Retinal pigment epithelial cell (primary cell): ENCODE measurements around the gene ERBB4.

Experiments
- DNase-seq: peaks from one replicate; pipeline ENCODE4 v3.0.0-alpha.2; 2010; ENCODE audit warnings: low read depth
- H3K4me3 ChIP-seq: 2 replicates; pipeline ENCODE4 v1.5.1; 2011; ENCODE audit warnings: mild to moderate bottlenecking, low read length, control low read depth, moderate library complexity
- CTCF ChIP-seq: conservative IDR thresholded peaks from 2 replicates; pipeline ENCODE4 v1.5.1; 2011; ENCODE audit warnings: low read depth, low read length, control low read depth, inconsistent platforms

Gene ERBB4

GRCh38 chr2:211652327-211652726 lies 886.3 kb downstream of the ERBB4 start:
- DNase-seq: no peak
- no peak overlapping the region for H3K4me3 ChIP-seq
- TF ChIP-seq CTCF: no peak

DNA sequence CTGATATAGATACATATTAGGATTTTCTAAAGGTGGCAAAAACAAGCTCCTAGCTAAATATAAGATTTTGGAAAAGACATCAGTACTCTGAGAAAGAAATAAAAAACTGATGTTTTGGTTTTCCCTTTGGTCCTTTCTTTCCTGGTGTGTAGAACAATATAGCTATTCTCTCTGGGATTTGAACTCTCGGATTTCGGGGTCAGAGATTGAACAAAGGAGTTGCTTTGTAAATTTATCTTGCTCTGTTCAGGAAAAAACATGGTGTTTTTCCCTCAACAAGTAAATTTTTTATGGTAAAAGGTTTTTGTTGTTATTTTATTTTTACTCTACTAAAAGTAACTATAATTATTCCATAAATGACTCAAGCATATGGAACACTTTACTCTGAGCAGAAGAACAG lies 889.3 kb downstream of the ERBB4 start:
- H3K4me3 ChIP-seq: no peak overlapping the region
- no peak for DNase-seq
- TF ChIP-seq CTCF: no peak

- no peak overlapping the region for H3K4me3 ChIP-seq
- no peak for DNase-seq
- TF ChIP-seq CTCF: no peak
These were observed 907.1 kb downstream of the ERBB4 start for GRCh38 chr2:211631503-211631902.

DNA sequence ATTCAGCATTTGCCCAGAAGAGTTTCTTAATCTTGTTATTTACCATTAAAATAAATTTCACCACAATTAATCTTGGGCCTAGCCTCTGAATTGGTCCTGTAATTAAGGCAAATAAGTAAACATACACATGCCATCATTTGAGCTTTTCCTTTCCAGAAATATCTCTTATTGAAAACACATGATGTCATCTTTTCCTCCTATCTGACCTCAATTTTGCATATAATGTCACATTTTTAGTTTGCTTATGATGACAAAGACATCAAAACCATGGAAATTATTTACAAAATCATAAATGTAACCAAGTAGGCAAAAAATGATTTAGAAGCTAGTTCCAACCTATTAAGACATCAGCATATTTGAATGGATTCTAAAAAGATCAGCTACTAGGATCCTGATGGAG lies 915.5 kb downstream of the ERBB4 start:
- no peak overlapping the region for H3K4me3 ChIP-seq
- TF ChIP-seq CTCF: no peak
- no peak for DNase-seq

DNA sequence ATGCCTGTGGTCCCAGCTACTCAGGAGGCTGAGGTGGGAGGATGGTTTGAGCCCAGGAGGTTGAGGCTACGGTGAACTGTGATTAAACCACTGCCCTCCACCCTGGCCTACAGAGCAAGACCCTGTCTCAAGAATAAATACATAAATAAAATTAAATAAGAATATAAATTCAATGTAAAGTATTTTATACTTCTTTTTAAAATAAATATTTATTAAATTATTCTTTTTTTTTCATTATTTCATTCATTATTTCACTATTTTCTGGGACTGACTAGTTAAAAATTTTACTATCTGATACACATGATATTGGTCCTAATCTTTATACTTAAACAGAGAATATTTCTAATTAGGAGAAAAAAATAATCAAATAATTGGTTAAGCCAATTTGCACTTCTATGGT lies 917.6 kb downstream of the ERBB4 start:
- DNase-seq: no peak
- TF ChIP-seq CTCF: no peak
- H3K4me3 ChIP-seq: no peak overlapping the region

GRCh38 chr2:211617803-211618202 lies 920.8 kb downstream of the ERBB4 start:
- H3K4me3 ChIP-seq: no peak overlapping the region
- no peak for DNase-seq
- TF ChIP-seq CTCF: no peak

DNA sequence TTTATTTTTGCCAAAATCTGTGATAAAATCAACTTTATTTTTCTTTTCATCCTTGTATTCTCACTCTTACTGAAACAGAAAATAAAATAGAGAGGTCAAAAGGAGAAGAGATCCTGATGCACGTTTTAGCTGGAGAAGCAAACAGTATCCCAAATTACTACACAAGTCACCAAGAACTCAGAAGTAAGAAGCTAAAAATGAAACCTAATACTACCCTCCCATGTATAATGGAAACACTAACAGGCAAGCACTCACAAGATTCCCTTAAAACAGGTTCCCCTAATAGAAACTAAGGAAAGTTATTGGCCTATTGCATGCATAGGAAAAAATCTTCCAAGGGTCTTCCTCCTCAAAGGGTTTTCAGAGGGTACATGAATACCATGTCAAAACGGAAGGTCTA lies 927.0 kb downstream of the ERBB4 start:
- DNase-seq: no peak
- no peak overlapping the region for H3K4me3 ChIP-seq
- TF ChIP-seq CTCF: no peak
